HepG2 (cell line): ENCODE results near the gene HMMR. TPM values are rescaled to one million over a fixed set of nuclear protein-coding genes. Genes with fewer than 3 reads are reported as not detected.

Source experiments
- ATRX ChIP-seq: sonication (generic); formaldehyde crosslinking; IDR thresholded peaks from 2 replicates; pipeline ENCODE4 v1.4.0; 2020; ENCODE audit warnings: missing genetic modification reagents, borderline replicate concordance
- BATF2 ChIP-seq: sonication (generic); formaldehyde crosslinking; IDR thresholded peaks from 2 replicates; pipeline ENCODE4 v1.8.0; 2022; ENCODE audit warnings: mild to moderate bottlenecking, missing genetic modification reagents, moderate library complexity
- BCL6 ChIP-seq: IDR thresholded peaks from 2 replicates; pipeline ENCODE4 v1.6.1; 2016; ENCODE audit warnings: missing genetic modification reagents, missing compliant biosample characterization
- CSRNP1 ChIP-seq: sonication (generic); formaldehyde crosslinking; IDR thresholded peaks from 2 replicates; pipeline ENCODE4 v1.8.1; 2023; ENCODE audit warnings: mild to moderate bottlenecking, missing genetic modification reagents
- DPF2 ChIP-seq: sonication (generic); formaldehyde crosslinking; IDR thresholded peaks from 2 replicates; pipeline ENCODE4 v1.4.0; 2020; ENCODE audit warnings: mild to moderate bottlenecking, low read depth, missing genetic modification reagents, borderline replicate concordance
- FLYWCH1 ChIP-seq: sonication (generic); formaldehyde crosslinking; IDR thresholded peaks from 2 replicates; pipeline ENCODE4 v1.8.1; 2023; ENCODE audit warnings: mild to moderate bottlenecking, missing genetic modification reagents
- KAT2B ChIP-seq: fragments of 150-350 bp; IDR thresholded peaks from 2 replicates; pipeline ENCODE4 v1.6.1; 2014; ENCODE audit warnings: low read depth, low read length, borderline replicate concordance
- PLRG1 ChIP-seq: fragments of 450-650 bp; conservative IDR thresholded peaks from 2 replicates; pipeline ENCODE4 v1.6.1; 2016
- RFX5 ChIP-seq: IDR thresholded peaks from 2 replicates; pipeline ENCODE4 v1.6.1; 2011; ENCODE audit warnings: low read depth, low read length, improper control_type of control experiment
- SCMH1 ChIP-seq: sonication (generic); formaldehyde crosslinking; IDR thresholded peaks from 2 replicates; pipeline ENCODE4 v1.9.0; 2021; ENCODE audit warnings: missing genetic modification reagents, mild to moderate bottlenecking, borderline replicate concordance
- SNAPC5 ChIP-seq: sonication (generic); formaldehyde crosslinking; IDR thresholded peaks from 2 replicates; pipeline ENCODE4 v1.8.1; 2023; ENCODE audit warnings: mild to moderate bottlenecking, missing genetic modification reagents, borderline replicate concordance
- TBL1XR1 ChIP-seq: fragments of 150-350 bp; IDR thresholded peaks from 2 replicates; pipeline ENCODE4 v1.6.1; 2014; ENCODE audit warnings: borderline replicate concordance, low read length; ENCODE audit not compliant: partially characterized antibody
- TFDP1 ChIP-seq: IDR thresholded peaks from 2 replicates; pipeline ENCODE4 v1.6.1; 2016; ENCODE audit warnings: missing compliant biosample characterization, missing genetic modification reagents, borderline replicate concordance
- ZBTB4 ChIP-seq: sonication (generic); formaldehyde crosslinking; IDR thresholded peaks from 2 replicates; pipeline ENCODE4 v1.4.0; 2020; ENCODE audit warnings: missing genetic modification reagents, mild to moderate bottlenecking, borderline replicate concordance
- ZFP36L1 ChIP-seq: sonication (generic); formaldehyde crosslinking; IDR thresholded peaks from 2 replicates; pipeline ENCODE4 v1.8.0; 2022; ENCODE audit warnings: mild to moderate bottlenecking, missing genetic modification reagents, moderate library complexity
- ZMYM2 ChIP-seq: sonication (generic); formaldehyde crosslinking; IDR thresholded peaks from 2 replicates; pipeline ENCODE4 v1.8.0; 2022; ENCODE audit warnings: mild to moderate bottlenecking, missing genetic modification reagents
- ZNF180 ChIP-seq: sonication (generic); formaldehyde crosslinking; IDR thresholded peaks from 2 replicates; pipeline ENCODE4 v1.4.0; 2020; ENCODE audit warnings: low read depth, missing genetic modification reagents, borderline replicate concordance
- ZNF33A ChIP-seq: sonication (generic); formaldehyde crosslinking; IDR thresholded peaks from 2 replicates; pipeline ENCODE4 v1.5.1; 2020; ENCODE audit warnings: missing genetic modification reagents, mild to moderate bottlenecking, moderate library complexity, borderline replicate concordance
- ZNF496 ChIP-seq: sonication (generic); formaldehyde crosslinking; IDR thresholded peaks from 2 replicates; pipeline ENCODE4 v1.8.1; 2023; ENCODE audit warnings: mild to moderate bottlenecking, moderate library complexity, missing genetic modification reagents; ENCODE audit not compliant: insufficient replicate concordance
- ZNF883 ChIP-seq: sonication (generic); formaldehyde crosslinking; IDR thresholded peaks from 2 replicates; pipeline ENCODE4 v1.5.1; 2020; ENCODE audit warnings: mild to moderate bottlenecking, missing genetic modification reagents; ENCODE audit errors: not compliant biosample characterization
- ZSCAN31 ChIP-seq: sonication (generic); formaldehyde crosslinking; IDR thresholded peaks from 2 replicates; pipeline ENCODE4 v1.5.0; 2020; ENCODE audit warnings: low read depth, mild to moderate bottlenecking, missing genetic modification reagents
- polyA plus RNA-seq, 8 experiments: library from polyadenylated mRNA; depleted of rRNA in 3 of 8; stranded (reverse) in 7 of 8; unstranded in 1 of 8; fragments of >200 nt; fragmentation: Illumina TruSeq in 4 of 8; extraction: Trizol in 4 of 8; gene quantifications; 2 replicates each; pipeline versions ENCODE4 v1.2.1 to v1.2.3, GENCODE V29; 2011 to 2016; ENCODE audit warnings: low read depth in 4 of 8, missing spikeins in 1 of 8, mixed read lengths in 1 of 8; ENCODE audit not compliant: insufficient read depth in 1 of 8
- total RNA-seq, 5 experiments: library from RNA; depleted of rRNA; stranded (reverse); fragments of >200 nt; fragmentation: Illumina TruSeq; extraction: Trizol; gene quantifications; 2 replicates each; pipeline ENCODE4 v1.2.3, GENCODE V29; 2016; ENCODE audit warnings: low read depth in 1 of 5

HMMR gene
- total and polyA plus RNA-seq, 2 of the 13 experiments (the other 11 are each of a cell fraction or from before 2014, with no cell fraction given), result 8.5 to 48.3 TPM

- TF ChIP-seq ZBTB4 (no peak; the same call in 1 of the 2 replicates), TBL1XR1 (no peak), SCMH1 (no peak), SNAPC5 (CRISPR knock-in tag) (no peak), ZNF180 (no peak), DPF2 (no peak), ZMYM2 (CRISPR knock-in tag) (no peak), BCL6 (CRISPR knock-in tag) (peak; percentile 27; the same call in 1 of the 2 replicates), ZSCAN31 (no peak), PLRG1 (no peak), TFDP1 (CRISPR knock-in tag) (peak; percentile 37; the same call in 1 of the 2 replicates), FLYWCH1 (no peak), ZNF496 (CRISPR knock-in tag) (no peak), ZNF883 (no peak), RFX5 (peak; percentile 61; the same call in 1 of the 2 replicates), ZNF33A (CRISPR knock-in tag) (no peak), KAT2B (no peak), ATRX (CRISPR knock-in tag) (no peak), CSRNP1 (CRISPR knock-in tag) (no peak), ZFP36L1 (CRISPR knock-in tag) (no peak), BATF2 (CRISPR knock-in tag) (no peak)
These were observed 22.9 kb upstream of the HMMR start, which contains the start of gene CCNG1 (continued) for GRCh38 chr5:163437309-163438182.
